GM06990 (cell line): ENCODE measurements around the gene INO80C.

ENCODE experiments used
- DNase-seq: peaks from one replicate; pipeline ENCODE4 v3.0.0-alpha.2; 2011; ENCODE audit not compliant: insufficient read length; ENCODE audit errors: extremely low read depth
- H3K27me3 ChIP-seq: replicated peaks from 2 replicates; pipeline ENCODE4 v1.6.0; 2011; ENCODE audit warnings: low read length; ENCODE audit not compliant: control insufficient read depth, insufficient read depth
- H3K36me3 ChIP-seq: 2 replicates; pipeline ENCODE4 v1.5.1; 2011; ENCODE audit warnings: low read length; ENCODE audit not compliant: control insufficient read depth, insufficient read depth
- H3K4me3 ChIP-seq: replicated peaks from 2 replicates; pipeline ENCODE4 v1.5.1; 2011; ENCODE audit warnings: low read depth, mild to moderate bottlenecking, control low read depth, low read length
- CTCF ChIP-seq: IDR thresholded peaks from 2 replicates; pipeline ENCODE4 v1.5.1; 2011; ENCODE audit warnings: low read length, control low read depth, mild to moderate bottlenecking, inconsistent platforms; ENCODE audit not compliant: insufficient read depth, poor library complexity, severe bottlenecking

Gene INO80C

GRCh38 chr18:35511428-35511827, 13.7 kb upstream of the INO80C start:
- TF ChIP-seq CTCF = no peak
- H3K27me3 ChIP-seq = no peaks in the 10 kb centered on the region; the same call in 1 of the 2 replicates
- peak; percentile 48 for DNase-seq
- H3K36me3 ChIP-seq = no peaks in the 10 kb centered on the region
- H3K4me3 ChIP-seq = no peak overlapping the region

- H3K36me3 ChIP-seq = no peaks in the 10 kb centered on the region
- no peak overlapping the region for H3K4me3 ChIP-seq
- DNase-seq = no peak
- TF ChIP-seq CTCF = no peak
- H3K27me3 ChIP-seq = no peaks in the 10 kb centered on the region; the same call in 1 of the 2 replicates
These were observed 12.4 kb upstream of the INO80C start for GRCh38 chr18:35510076-35510651.

- TF ChIP-seq CTCF = no peak
- no peak overlapping the region for H3K4me3 ChIP-seq
- no peaks in the 10 kb centered on the region for H3K36me3 ChIP-seq
- no peak for DNase-seq
- no peaks in the 10 kb centered on the region; the same call in 1 of the 2 replicates for H3K27me3 ChIP-seq
These were observed 11.1 kb upstream of the INO80C start for GRCh38 chr18:35508746-35509338.

GRCh38 chr18:35508030-35508429, 10.3 kb upstream of the INO80C start:
- Histone ChIP-seq H3K4me3 (no peak overlapping the region), H3K27me3 (no peaks in the 10 kb centered on the region; the same call in 1 of the 2 replicates), H3K36me3 (no peaks in the 10 kb centered on the region)
- DNase-seq = no peak
- TF ChIP-seq CTCF = no peak

- no peak for TF ChIP-seq CTCF
- DNase-seq = no peak
- Histone ChIP-seq H3K4me3 (no peak overlapping the region), H3K36me3 (no peaks in the 10 kb centered on the region), H3K27me3 (no peaks in the 10 kb centered on the region; the same call in 1 of the 2 replicates)
These were observed 9.9 kb upstream of the INO80C start for GRCh38 chr18:35507623-35508022.

GRCh38 chr18:35507192-35507591, 9.4 kb upstream of the INO80C start:
- H3K4me3 ChIP-seq = no peak overlapping the region
- H3K27me3 ChIP-seq = no peaks in the 10 kb centered on the region; the same call in 1 of the 2 replicates
- TF ChIP-seq CTCF = no peak
- DNase-seq = no peak
- H3K36me3 ChIP-seq = no peaks in the 10 kb centered on the region
